IMR-90 (cell line): Measurements from ENCODE around the gene MISP3. TPM values are rescaled to one million over a fixed set of nuclear protein-coding genes. Genes with fewer than 3 reads are reported as not detected.

ENCODE experiments used
- ATAC-seq: fragments of 200-7000 bp; cut with Tn5 transposase; 2 replicates; pipeline ENCODE4 v1.9.1; 2020; ENCODE audit warnings: low read depth, mild to moderate bottlenecking, moderate library complexity
- BruUV-seq: library from RNA; stranded (reverse); fragments of 400-500 nt; replicated peaks from 2 replicates; lab custom pipeline; 2021; lab: Mats Ljungman, UMichigan
- CTCF ChIA-PET: fragments of 300-600 bp; formaldehyde crosslinking; extraction: SDS; loops from one replicate; lab custom pipeline; 2021; ENCODE audit warnings: antibody characterized with exemption; lab: Yijun Ruan, JAX
- POLR2A ChIA-PET: fragments of 300-600 bp; sonication (Branson Sonifier 250); formaldehyde crosslinking; loops from one replicate; lab custom pipeline; 2022; ENCODE audit warnings: antibody characterized with exemption; ENCODE audit not compliant: unreplicated experiment; lab: Charles Lee
- DNase-seq: peaks from one replicate; pipeline ENCODE4 v3.0.0; 2013
- H2AFZ ChIP-seq: replicated peaks from 2 replicates; pipeline ENCODE3; 2013; ENCODE audit warnings: low read length, mild to moderate bottlenecking; ENCODE audit not compliant: poor library complexity
- H2AK5ac ChIP-seq: 2 replicates; pipeline ENCODE4 v1.6.1; 2013; ENCODE audit warnings: low read depth, low read length, inconsistent platforms
- H2AK9ac ChIP-seq: replicated peaks from 2 replicates; pipeline ENCODE3; 2013; ENCODE audit warnings: mild to moderate bottlenecking, low read depth, low read length, moderate library complexity; ENCODE audit not compliant: poor library complexity
- H2BK120ac ChIP-seq: 2 replicates; pipeline ENCODE4 v1.6.1; 2013; ENCODE audit warnings: low read depth, low read length, inconsistent platforms
- H2BK15ac ChIP-seq: 3 replicates; pipeline ENCODE4 v1.6.1; 2013; ENCODE audit warnings: low read depth, low read length, inconsistent platforms
- H2BK20ac ChIP-seq: 2 replicates; pipeline ENCODE4 v1.6.1; 2013; ENCODE audit warnings: low read depth, mild to moderate bottlenecking, inconsistent platforms, low read length, moderate library complexity
- H2BK5ac ChIP-seq: 2 replicates; pipeline ENCODE4 v1.6.1; 2013; ENCODE audit warnings: mild to moderate bottlenecking, low read depth, low read length, inconsistent platforms; ENCODE audit not compliant: poor library complexity, severe bottlenecking
- H3K14ac ChIP-seq: replicated peaks from 2 replicates; pipeline ENCODE4 v1.6.1; 2013; ENCODE audit warnings: low read depth, low read length, inconsistent platforms
- H3K18ac ChIP-seq: 2 replicates; pipeline ENCODE4 v1.6.1; 2013; ENCODE audit warnings: low read depth, low read length, control low read depth
- H3K23ac ChIP-seq: 2 replicates; pipeline ENCODE4 v1.6.1; 2013; ENCODE audit warnings: low read depth, low read length, inconsistent platforms
- H3K27ac ChIP-seq: 2 replicates; pipeline ENCODE4 v1.5.1; 2013; ENCODE audit warnings: mild to moderate bottlenecking, control low read depth, low read length; ENCODE audit not compliant: insufficient read depth
- H3K27me3 ChIP-seq: 2 replicates; pipeline ENCODE4 v1.6.1; 2013; ENCODE audit warnings: low read length; ENCODE audit not compliant: control insufficient read depth, insufficient read depth
- H3K36me3 ChIP-seq: 2 replicates; pipeline ENCODE4 v1.6.1; 2013; ENCODE audit warnings: low read length, mixed read lengths; ENCODE audit not compliant: control insufficient read depth, insufficient read depth
- H3K4ac ChIP-seq: 2 replicates; pipeline ENCODE4 v1.6.1; 2013; ENCODE audit warnings: low read depth, low read length, inconsistent platforms
- H3K4me1 ChIP-seq: 2 replicates; pipeline ENCODE4 v1.6.1; 2013; ENCODE audit warnings: low read length, mixed read lengths; ENCODE audit not compliant: control insufficient read depth, insufficient read depth
- H3K4me2 ChIP-seq: 2 replicates; pipeline ENCODE4 v1.6.1; 2013; ENCODE audit warnings: low read depth, mild to moderate bottlenecking, control low read depth, low read length, moderate library complexity
- H3K4me3 ChIP-seq: 2 replicates; pipeline ENCODE4 v1.5.1; 2013; ENCODE audit warnings: low read depth, mild to moderate bottlenecking, control low read depth, low read length, moderate library complexity; ENCODE audit not compliant: insufficient read depth
- H3K56ac ChIP-seq: 2 replicates; pipeline ENCODE4 v1.6.1; 2013; ENCODE audit warnings: low read length, inconsistent platforms; ENCODE audit not compliant: insufficient read depth; ENCODE audit errors: extremely low read depth
- H3K79me1 ChIP-seq, 2 experiments: 2 replicates each; pipeline ENCODE4 v1.6.1; 2013; ENCODE audit warnings: low read length in 2 of 2, inconsistent platforms in 1 of 2, low read depth in 1 of 2
- H3K9ac ChIP-seq: 2 replicates; pipeline ENCODE4 v1.6.1; 2013; ENCODE audit warnings: low read depth, low read length, control low read depth
- H3K9me1 ChIP-seq: 2 replicates; pipeline ENCODE4 v1.6.1; 2013; ENCODE audit warnings: low read length, inconsistent platforms; ENCODE audit not compliant: insufficient read depth
- H3K9me3 ChIP-seq: 2 replicates; pipeline ENCODE4 v1.6.1; 2013; ENCODE audit warnings: low read length; ENCODE audit not compliant: control insufficient read depth, insufficient read depth
- H4K20me1 ChIP-seq: 2 replicates; pipeline ENCODE4 v1.6.1; 2013; ENCODE audit warnings: low read length, inconsistent platforms; ENCODE audit not compliant: insufficient read depth
- H4K5ac ChIP-seq: 2 replicates; pipeline ENCODE4 v1.6.1; 2013; ENCODE audit warnings: mild to moderate bottlenecking, low read depth, low read length, control low read depth
- H4K8ac ChIP-seq, 2 experiments: 2 replicates each; pipeline ENCODE4 v1.6.1; 2013; ENCODE audit warnings: low read depth in 2 of 2, low read length in 2 of 2, control low read depth in 1 of 2, inconsistent platforms in 1 of 2
- H4K91ac ChIP-seq: 2 replicates; pipeline ENCODE4 v1.6.1; 2013; ENCODE audit warnings: low read depth, low read length, inconsistent platforms; ENCODE audit not compliant: insufficient read depth
- CEBPB ChIP-seq: IDR thresholded peaks from 2 replicates; pipeline ENCODE4 v1.6.1; 2012; ENCODE audit warnings: low read depth, low read length, improper control_type of control experiment
- CHD1 ChIP-seq: IDR thresholded peaks from 2 replicates; pipeline ENCODE4 v1.6.1; 2012; ENCODE audit warnings: low read depth, low read length, improper control_type of control experiment
- MAFK ChIP-seq: IDR thresholded peaks from 2 replicates; pipeline ENCODE4 v1.6.1; 2012; ENCODE audit warnings: low read depth, low read length, improper control_type of control experiment
- NFE2L2 ChIP-seq: fragments of 150-350 bp; IDR thresholded peaks from 2 replicates; pipeline ENCODE4 v1.6.1; 2016; ENCODE audit warnings: low read depth, mild to moderate bottlenecking, low read length
- POLR2A ChIP-seq: IDR thresholded peaks from 2 replicates; pipeline ENCODE4 v1.6.1; 2012; ENCODE audit warnings: mild to moderate bottlenecking, low read depth, low read length
- RCOR1 ChIP-seq: IDR thresholded peaks from 2 replicates; pipeline ENCODE4 v1.6.1; 2012; ENCODE audit warnings: mild to moderate bottlenecking, low read length, improper control_type of control experiment; ENCODE audit not compliant: insufficient replicate concordance
- RFX5 ChIP-seq: IDR thresholded peaks from 2 replicates; pipeline ENCODE4 v1.8.0; 2012; ENCODE audit warnings: low read depth, mild to moderate bottlenecking, low read length, moderate library complexity
- SMC3 ChIP-seq: fragments of 150-350 bp; IDR thresholded peaks from 2 replicates; pipeline ENCODE4 v1.6.1; 2016; ENCODE audit warnings: low read depth, mild to moderate bottlenecking, antibody characterized with exemption, low read length, moderate library complexity
- USF2 ChIP-seq: fragments of 150-350 bp; IDR thresholded peaks from 2 replicates; pipeline ENCODE4 v1.6.1; 2017; ENCODE audit warnings: mild to moderate bottlenecking, antibody characterized with exemption, low read length, low read depth
- WGBS, 2 experiments: methylation state at CpG; one replicate each; pipeline versions ENCODE4 v1.1.5 to v1.1.7; 2013; ENCODE audit warnings: missing lambda C conversion rate in 2 of 2; ENCODE audit not compliant: insufficient read length in 1 of 2; ENCODE audit errors: extremely low coverage in 2 of 2; 5-methylcytosine and 5-hydroxymethylcytosine counted together
- dilution Hi-C: fragments of 300-500 bp; cut with HindIII; formaldehyde crosslinking; loops from one replicate; pipeline ENCODE4 v1.14.3; 2018; ENCODE audit warnings: low sequenced_read_pairs; ENCODE audit not compliant: unreplicated experiment
- in situ Hi-C: fragments of 300-500 bp; cut with MboI; formaldehyde crosslinking; loops from 3 replicates; pipeline ENCODE4 v1.14.3; 2019; ENCODE audit warnings: low sequenced_read_pairs, inconsistent platforms, mixed read lengths
- intact Hi-C: fragments of 100-400 bp; cut with micrococcal nuclease; formaldehyde crosslinking; loops from 2 replicates; pipeline ENCODE4 v1.10.0; 2022
- polyA plus RNA-seq, 3 experiments: library from polyadenylated mRNA; depleted of rRNA; stranded (reverse); fragments of >200 nt; gene quantifications; 2 replicates each; pipeline ENCODE4 v1.2.3, GENCODE V29; 2012; ENCODE audit warnings: low replicate concordance in 1 of 3
- total RNA-seq: library from RNA; depleted of rRNA; stranded (reverse); fragments of >200 nt; gene quantifications from 2 replicates; pipeline ENCODE4 v1.2.3, GENCODE V29; 2012

Gene MISP3
- total and polyA plus RNA-seq, 2 of the 4 experiments (the other 2 are of a cell fraction): under 0.01 to 0.68 TPM

- Histone ChIP-seq H3K4ac (no peak overlapping the region), H3K9ac (no peak overlapping the region), H3K23ac (no peak overlapping the region), H2BK15ac (no peak overlapping the region), H4K8ac (no peak overlapping the region), H3K9me1 (no peaks in the 10 kb centered on the region), H4K5ac (no peak overlapping the region), H3K27ac (no peak overlapping the region), H3K4me1 (no peaks in the 10 kb centered on the region), H3K4me2 (no peak overlapping the region), H3K56ac (no peak overlapping the region), H3K14ac (no peak overlapping the region), H2AFZ (no peak overlapping the region), H3K27me3 (peaks cover 13% of the 10 kb centered on the region; the same call in 1 of the 2 replicates), H4K91ac (no peak overlapping the region), H2AK9ac (no peak overlapping the region), H3K18ac (no peak overlapping the region), H3K36me3 (no peaks in the 10 kb centered on the region), H3K4me3 (no peak overlapping the region), H2AK5ac (no peak overlapping the region), H2BK20ac (no peak overlapping the region), H2BK120ac (no peak overlapping the region), H2BK5ac (no peak overlapping the region), H4K20me1 (no peaks in the 10 kb centered on the region), H3K79me1 (no peaks in the 10 kb centered on the region), H3K9me3 (peaks cover 2% of the 10 kb centered on the region; the same call in 1 of the 2 replicates)
- dilution Hi-C loops (no loop called here), intact Hi-C loops (no loop called here), in situ Hi-C loops (no loop called here)
- ChIA-PET POLR2A (no interaction called here), CTCF (no interaction called here)
- TF ChIP-seq SMC3 (no peak), USF2 (no peak), POLR2A (no peak), NFE2L2 (no peak), CEBPB (no peak), CHD1 (no peak), MAFK (no peak), RFX5 (no peak), RCOR1 (no peak)
- ATAC-seq (no peak), DNase-seq (no peak)
- 27% methylated on average over 2 of the region's 9 CpGs; no CpG with 5 or more reads in 1 of the 2 experiments for WGBS, 2 experiments
- no TSS peak for BruUV-seq
Measured at GRCh38 chr19:14051980-14052379, 20.6 kb upstream of the MISP3 start.
